Gastroesophageal sphincter (tissue), 3 donors: Measurements from ENCODE around the gene RERE.

ENCODE experiments used
- POLR2A ChIP-seq, 2 donors: fragments of 450-650 bp; IDR thresholded peaks; one replicate each; pipeline ENCODE4 v1.6.1; 2017; ENCODE audit warnings: antibody characterized with exemption in 2 of 2, mild to moderate bottlenecking in 2 of 2, moderate library complexity in 1 of 2
- POLR2AphosphoS5 ChIP-seq: sonication (generic); formaldehyde crosslinking; IDR thresholded peaks from one replicate; pipeline ENCODE4 v1.6.1; 2017; ENCODE audit warnings: antibody characterized with exemption
- TF ChIP-seq, protein P1 (sequence below), 4 experiments: fragments of 200-600 bp in 2 of 4; fragments of 450-650 bp in 2 of 4; sonication (generic) in 1 of 4; IDR thresholded peaks; one replicate each; pipeline ENCODE4 v1.5.1; 2017 to 2019; ENCODE audit warnings: antibody characterized with exemption in 4 of 4, mild to moderate bottlenecking in 2 of 4, moderate library complexity in 2 of 4

DNA sequence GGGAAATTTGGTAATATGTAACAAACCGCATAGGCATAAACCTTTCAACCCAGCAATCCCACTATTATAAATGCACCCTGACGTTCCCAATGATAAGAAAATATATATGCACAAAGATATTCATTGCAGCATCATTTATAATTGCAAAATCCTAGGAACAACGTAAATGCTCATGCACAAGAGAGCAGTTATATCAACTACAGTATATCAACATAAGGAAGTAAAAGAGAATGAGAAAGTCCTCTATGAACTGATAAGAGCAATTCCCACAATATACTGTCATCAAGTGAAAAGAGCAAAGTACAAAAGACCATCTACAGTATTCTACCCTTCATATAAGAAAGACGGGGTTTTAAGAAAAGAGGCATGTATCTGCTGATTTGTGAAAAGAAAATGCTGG is 269.6 kb downstream of the RERE start:
- TF ChIP-seq, protein P1, sequence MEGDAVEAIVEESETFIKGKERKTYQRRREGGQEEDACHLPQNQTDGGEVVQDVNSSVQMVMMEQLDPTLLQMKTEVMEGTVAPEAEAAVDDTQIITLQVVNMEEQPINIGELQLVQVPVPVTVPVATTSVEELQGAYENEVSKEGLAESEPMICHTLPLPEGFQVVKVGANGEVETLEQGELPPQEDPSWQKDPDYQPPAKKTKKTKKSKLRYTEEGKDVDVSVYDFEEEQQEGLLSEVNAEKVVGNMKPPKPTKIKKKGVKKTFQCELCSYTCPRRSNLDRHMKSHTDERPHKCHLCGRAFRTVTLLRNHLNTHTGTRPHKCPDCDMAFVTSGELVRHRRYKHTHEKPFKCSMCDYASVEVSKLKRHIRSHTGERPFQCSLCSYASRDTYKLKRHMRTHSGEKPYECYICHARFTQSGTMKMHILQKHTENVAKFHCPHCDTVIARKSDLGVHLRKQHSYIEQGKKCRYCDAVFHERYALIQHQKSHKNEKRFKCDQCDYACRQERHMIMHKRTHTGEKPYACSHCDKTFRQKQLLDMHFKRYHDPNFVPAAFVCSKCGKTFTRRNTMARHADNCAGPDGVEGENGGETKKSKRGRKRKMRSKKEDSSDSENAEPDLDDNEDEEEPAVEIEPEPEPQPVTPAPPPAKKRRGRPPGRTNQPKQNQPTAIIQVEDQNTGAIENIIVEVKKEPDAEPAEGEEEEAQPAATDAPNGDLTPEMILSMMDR (IDR thresholded peaks at IDR 0.05) = no peak
- TF ChIP-seq POLR2A (IDR thresholded peaks at IDR 0.05) (no peak), POLR2AphosphoS5 (no peak)
